Keratinocyte (primary cell): ENCODE data around the gene PDE4A.

Experiments
- EZH2 ChIP-seq: IDR thresholded peaks from one replicate; pipeline ENCODE4 v1.6.1; 2012; ENCODE audit warnings: inconsistent platforms, mild to moderate bottlenecking, low read length, moderate library complexity
- TF ChIP-seq, protein P1 (sequence below), 3 experiments: IDR thresholded peaks in 1 of 3; conservative IDR thresholded peaks in 1 of 3; optimal IDR thresholded peaks in 1 of 3; 2 replicates in 2 of 3; 3 replicates in 1 of 3; pipeline versions ENCODE3 to v1.5.1; 2011; ENCODE audit warnings: low read length in 3 of 3, mild to moderate bottlenecking in 3 of 3, moderate library complexity in 2 of 3, control low read depth in 1 of 3, inconsistent platforms in 1 of 3; ENCODE audit not compliant: insufficient read depth in 2 of 3; ENCODE audit errors: extremely low read depth in 1 of 3

DNA sequence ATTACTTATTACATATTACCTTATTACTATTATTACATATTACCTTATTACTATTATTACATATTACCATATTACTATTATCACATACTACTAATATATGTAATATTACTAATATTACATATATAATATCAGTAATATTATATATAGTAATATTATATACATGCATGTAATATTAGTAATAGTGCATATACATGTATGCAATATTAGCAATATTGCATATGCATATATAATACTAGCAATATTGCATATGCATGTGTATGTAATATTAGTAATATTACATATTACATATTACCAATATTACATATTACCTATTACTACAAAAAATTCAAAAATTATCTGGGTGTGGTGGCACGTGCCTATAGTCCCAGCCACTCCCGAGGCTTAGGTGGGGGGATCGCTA lies 22.4 kb downstream of the PDE4A start:
- TF ChIP-seq, protein P1, sequence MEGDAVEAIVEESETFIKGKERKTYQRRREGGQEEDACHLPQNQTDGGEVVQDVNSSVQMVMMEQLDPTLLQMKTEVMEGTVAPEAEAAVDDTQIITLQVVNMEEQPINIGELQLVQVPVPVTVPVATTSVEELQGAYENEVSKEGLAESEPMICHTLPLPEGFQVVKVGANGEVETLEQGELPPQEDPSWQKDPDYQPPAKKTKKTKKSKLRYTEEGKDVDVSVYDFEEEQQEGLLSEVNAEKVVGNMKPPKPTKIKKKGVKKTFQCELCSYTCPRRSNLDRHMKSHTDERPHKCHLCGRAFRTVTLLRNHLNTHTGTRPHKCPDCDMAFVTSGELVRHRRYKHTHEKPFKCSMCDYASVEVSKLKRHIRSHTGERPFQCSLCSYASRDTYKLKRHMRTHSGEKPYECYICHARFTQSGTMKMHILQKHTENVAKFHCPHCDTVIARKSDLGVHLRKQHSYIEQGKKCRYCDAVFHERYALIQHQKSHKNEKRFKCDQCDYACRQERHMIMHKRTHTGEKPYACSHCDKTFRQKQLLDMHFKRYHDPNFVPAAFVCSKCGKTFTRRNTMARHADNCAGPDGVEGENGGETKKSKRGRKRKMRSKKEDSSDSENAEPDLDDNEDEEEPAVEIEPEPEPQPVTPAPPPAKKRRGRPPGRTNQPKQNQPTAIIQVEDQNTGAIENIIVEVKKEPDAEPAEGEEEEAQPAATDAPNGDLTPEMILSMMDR (optimal IDR thresholded peaks at IDR 0.05 in 1 of 3, IDR thresholded peaks at IDR 0.05 in 1 of 3, conservative IDR thresholded peaks at IDR 0.05 in 1 of 3; ENCODE audit: extremely low read depth in 1 of 3, insufficient read depth in 2 of 3, low read length in 3 of 3), result no peak
- TF ChIP-seq EZH2, result no peak
